ENCODE data around the gene DEF6.

DNA sequence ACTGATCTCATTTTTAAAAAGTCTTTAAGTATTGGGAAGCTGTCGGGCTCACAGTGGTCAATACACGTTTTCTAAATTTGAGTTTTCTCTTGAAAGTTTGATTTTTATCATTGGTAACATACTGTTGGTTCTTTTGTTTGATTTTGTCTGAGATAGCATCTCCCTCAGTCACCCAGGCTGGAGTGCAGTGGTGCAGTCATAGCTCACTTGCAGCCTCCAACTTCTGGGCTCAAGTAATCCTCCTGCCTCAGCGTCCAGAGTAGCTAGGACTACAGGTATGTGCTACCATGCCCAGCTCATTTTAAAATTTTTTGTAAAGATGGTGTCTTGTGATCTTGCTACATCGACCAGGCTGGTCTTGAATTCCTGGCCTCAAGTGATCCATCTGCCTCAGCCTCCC, 53.8 kb downstream of the DEF6 start:
- TF ChIP-seq CTCF (IDR thresholded peaks at IDR 0.05; ENCODE audit: low read length) (no peak), EZH2phosphoT487 (IDR thresholded peaks at IDR 0.05; ENCODE audit: low read length) (no peak), EZH2 (optimal IDR thresholded peaks at IDR 0.05; ENCODE audit: low read depth, low read length) (no peak)

Measured in MM.1S (cell line).